GM12891 (cell line): Measurements from ENCODE around the gene NKAIN2.

ENCODE experiments used
- POLR2A ChIP-seq: IDR thresholded peaks from 2 replicates; pipeline ENCODE4 v1.6.1; 2011; ENCODE audit warnings: low read depth, low read length, control low read depth
- POLR2AphosphoS5 ChIP-seq: IDR thresholded peaks from 2 replicates; pipeline ENCODE4 v1.6.1; 2011; ENCODE audit warnings: low read depth, low read length, control low read depth
- SPI1 ChIP-seq: IDR thresholded peaks from 2 replicates; pipeline ENCODE4 v1.6.1; 2011; ENCODE audit warnings: low read depth, low read length, control low read depth
- TAF1 ChIP-seq: IDR thresholded peaks from 2 replicates; pipeline ENCODE4 v1.6.1; 2011; ENCODE audit warnings: low read depth, low read length, control low read depth

- TF ChIP-seq SPI1 (no peak), POLR2AphosphoS5 (no peak), POLR2A (no peak), TAF1 (no peak)
Observed at GRCh38 chr6:124607119-124607627, 803.5 kb downstream of the NKAIN2 start.
